DND-41 (cell line): ENCODE results near the gene LYPLAL1.
"Not testable (repeated sequence)": the region's sequence is repeated elsewhere in the genome, so short reads cannot be mapped to it uniquely, and the experiment has no call there.

Source experiments
- ATAC-seq: fragments of 200-7000 bp; cut with Tn5 transposase; 3 replicates; pipeline ENCODE4 v1.9.1; 2021; ENCODE audit warnings: low read depth; ENCODE audit not compliant: insufficient read depth
- DNase-seq: peaks from one replicate; pipeline ENCODE4 v3.0.0-alpha.2; 2020
- H2AFZ ChIP-seq: 2 replicates; pipeline ENCODE4 v1.6.0; 2012; ENCODE audit warnings: low read depth, low read length
- H3K27ac ChIP-seq: 2 replicates; pipeline ENCODE4 v1.5.1; 2012; ENCODE audit warnings: low read length, inconsistent platforms
- H3K27me3 ChIP-seq: fragments of 200-600 bp; sonication (generic); 2 replicates; pipeline ENCODE4 v1.6.0; 2012; ENCODE audit warnings: low read length, mild to moderate bottlenecking, inconsistent platforms; ENCODE audit not compliant: insufficient read depth, poor library complexity
- H3K36me3 ChIP-seq: 2 replicates; pipeline ENCODE4 v1.5.1; 2012; ENCODE audit warnings: low read length, inconsistent platforms; ENCODE audit not compliant: insufficient read depth
- H3K4me1 ChIP-seq: 2 replicates; pipeline ENCODE4 v1.5.1; 2012; ENCODE audit warnings: mild to moderate bottlenecking, low read length; ENCODE audit not compliant: insufficient read depth
- H3K4me2 ChIP-seq: 2 replicates; pipeline ENCODE4 v1.6.0; 2012; ENCODE audit warnings: mild to moderate bottlenecking, moderate library complexity, low read length, inconsistent platforms; ENCODE audit not compliant: insufficient read depth
- H3K4me3 ChIP-seq, 2 experiments: fragments of 200-600 bp in 1 of 2; shearing (Covaris generic) in 1 of 2; 2 replicates each; pipeline ENCODE4 v1.5.1; 2012 to 2016; ENCODE audit warnings: inconsistent platforms in 2 of 2, low read length in 2 of 2, mild to moderate bottlenecking in 2 of 2, low read depth in 1 of 2, moderate library complexity in 1 of 2
- H3K79me2 ChIP-seq: 2 replicates; pipeline ENCODE4 v1.6.0; 2012; ENCODE audit warnings: low read length, inconsistent platforms; ENCODE audit not compliant: insufficient read depth
- H3K9ac ChIP-seq: 2 replicates; pipeline ENCODE4 v1.6.0; 2012; ENCODE audit warnings: low read depth, mild to moderate bottlenecking, inconsistent platforms, low read length, moderate library complexity
- H3K9me3 ChIP-seq: 2 replicates; pipeline ENCODE4 v1.5.1; 2012; ENCODE audit warnings: low read length, moderate library complexity, mild to moderate bottlenecking, inconsistent platforms; ENCODE audit not compliant: insufficient read depth, severe bottlenecking
- H4K20me1 ChIP-seq: 2 replicates; pipeline ENCODE4 v1.6.0; 2012; ENCODE audit warnings: low read length; ENCODE audit not compliant: insufficient read depth
- EZH2 ChIP-seq: IDR thresholded peaks from 3 replicates; pipeline ENCODE4 v1.6.1; 2012; ENCODE audit warnings: borderline replicate concordance, low read depth, mild to moderate bottlenecking, moderate library complexity, low read length, inconsistent platforms; ENCODE audit not compliant: severe bottlenecking
- TF ChIP-seq, protein P1 (sequence below): IDR thresholded peaks from 2 replicates; pipeline ENCODE4 v1.5.1; 2012; ENCODE audit warnings: borderline replicate concordance, low read length, moderate library complexity, mild to moderate bottlenecking; ENCODE audit not compliant: poor library complexity, severe bottlenecking; ENCODE audit errors: extremely low read depth

LYPLAL1 gene

DNA sequence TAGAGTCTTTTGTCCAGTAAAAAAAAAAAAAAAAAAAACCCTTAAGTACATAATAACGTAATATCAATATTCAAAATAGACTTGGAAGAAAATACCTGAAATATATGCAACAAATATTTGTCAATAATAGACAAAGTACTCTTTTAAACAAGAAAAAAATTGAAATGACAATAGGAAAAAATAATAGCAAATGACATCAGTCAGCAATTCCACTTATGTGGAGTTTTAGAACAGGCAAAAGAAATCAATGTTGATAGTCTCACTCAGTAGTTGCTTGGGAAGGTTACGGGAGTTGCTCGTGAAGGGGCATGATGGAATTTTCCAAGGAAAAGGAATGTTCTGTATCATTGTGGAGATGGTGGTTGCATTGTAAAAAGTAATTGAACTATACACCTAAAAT is 16.9 kb downstream of the LYPLAL1 start:
- TF ChIP-seq, protein P1, sequence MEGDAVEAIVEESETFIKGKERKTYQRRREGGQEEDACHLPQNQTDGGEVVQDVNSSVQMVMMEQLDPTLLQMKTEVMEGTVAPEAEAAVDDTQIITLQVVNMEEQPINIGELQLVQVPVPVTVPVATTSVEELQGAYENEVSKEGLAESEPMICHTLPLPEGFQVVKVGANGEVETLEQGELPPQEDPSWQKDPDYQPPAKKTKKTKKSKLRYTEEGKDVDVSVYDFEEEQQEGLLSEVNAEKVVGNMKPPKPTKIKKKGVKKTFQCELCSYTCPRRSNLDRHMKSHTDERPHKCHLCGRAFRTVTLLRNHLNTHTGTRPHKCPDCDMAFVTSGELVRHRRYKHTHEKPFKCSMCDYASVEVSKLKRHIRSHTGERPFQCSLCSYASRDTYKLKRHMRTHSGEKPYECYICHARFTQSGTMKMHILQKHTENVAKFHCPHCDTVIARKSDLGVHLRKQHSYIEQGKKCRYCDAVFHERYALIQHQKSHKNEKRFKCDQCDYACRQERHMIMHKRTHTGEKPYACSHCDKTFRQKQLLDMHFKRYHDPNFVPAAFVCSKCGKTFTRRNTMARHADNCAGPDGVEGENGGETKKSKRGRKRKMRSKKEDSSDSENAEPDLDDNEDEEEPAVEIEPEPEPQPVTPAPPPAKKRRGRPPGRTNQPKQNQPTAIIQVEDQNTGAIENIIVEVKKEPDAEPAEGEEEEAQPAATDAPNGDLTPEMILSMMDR, result no peak
- no peak for TF ChIP-seq EZH2
- Histone ChIP-seq H3K4me1 (no peaks in the 10 kb centered on the region), H2AFZ (no peak overlapping the region), H3K9me3 (no peaks in the 10 kb centered on the region), H3K27ac (no peak overlapping the region), H3K9ac (no peak overlapping the region), H3K36me3 (peaks cover 17% of the 10 kb centered on the region; the same call in 1 of the 2 replicates), H3K27me3 (no peaks in the 10 kb centered on the region), H3K4me2 (no peak overlapping the region), H3K79me2 (peaks cover 35% of the 10 kb centered on the region), H4K20me1 (peaks cover 3% of the 10 kb centered on the region; the same call in 1 of the 2 replicates), H3K4me3 (no peak overlapping the region)
- DNase-seq (no peak), ATAC-seq (no peak)

DNA sequence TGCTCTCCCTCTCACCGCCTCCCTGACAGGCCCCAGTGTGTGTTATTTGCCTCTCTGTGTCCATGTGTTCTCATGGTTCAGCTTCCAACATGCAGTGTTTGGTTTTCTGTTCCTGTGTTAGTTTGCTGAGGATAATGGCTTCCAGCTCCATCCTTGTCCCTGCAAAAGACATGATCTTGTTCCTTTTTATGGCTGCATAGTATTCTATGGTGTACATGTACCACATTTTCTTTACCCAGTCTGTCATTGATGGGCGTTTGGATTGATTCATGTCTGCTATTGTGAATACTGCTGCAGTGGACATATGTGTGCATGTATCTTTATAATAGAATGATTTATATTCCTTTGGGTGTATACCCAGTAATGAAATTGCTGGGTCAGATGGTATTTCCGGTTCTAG is 22.2 kb downstream of the LYPLAL1 start:
- not testable (repeated sequence) for H3K4me2 ChIP-seq, H4K20me1 ChIP-seq, H3K4me3 ChIP-seq, H3K27ac ChIP-seq, DNase-seq, ATAC-seq, H3K9ac ChIP-seq, H2AFZ ChIP-seq, H3K9me3 ChIP-seq, H3K79me2 ChIP-seq, H3K4me1 ChIP-seq, H3K27me3 ChIP-seq
- peaks cover 23% of the 10 kb centered on the region; the same call in 1 of the 2 replicates for H3K36me3 ChIP-seq

DNA sequence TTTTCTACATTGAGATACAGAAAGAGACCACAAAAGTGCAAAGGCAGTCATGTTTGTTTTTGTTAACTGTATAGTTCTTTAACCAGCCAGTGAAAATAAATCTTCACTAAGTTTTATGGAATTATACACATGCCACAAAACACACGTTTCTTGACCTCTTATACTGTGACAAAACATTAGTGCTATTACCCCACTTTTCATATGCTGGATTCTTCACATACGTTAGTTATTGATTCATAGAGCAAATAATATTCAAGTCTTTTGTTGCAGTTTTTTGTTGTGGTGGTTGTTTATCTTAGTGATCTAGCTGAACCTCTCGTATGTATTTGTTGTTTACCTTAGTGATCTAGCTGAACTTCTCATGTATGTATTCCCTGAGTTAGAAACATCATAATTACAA is 28.0 kb downstream of the LYPLAL1 start:
- DNase-seq (no peak), ATAC-seq (no peak)
- no peak overlapping the region for H2AFZ ChIP-seq
- H3K9me3 ChIP-seq, result no peaks in the 10 kb centered on the region
- no peak overlapping the region for H3K4me3 ChIP-seq
- H3K4me1 ChIP-seq, result no peaks in the 10 kb centered on the region
- H3K4me2 ChIP-seq, result no peak overlapping the region
- TF ChIP-seq EZH2, result no peak
- TF ChIP-seq, protein P1, result no peak
- H3K27ac ChIP-seq, result no peak overlapping the region
- H3K27me3 ChIP-seq, result no peaks in the 10 kb centered on the region
- H4K20me1 ChIP-seq, result 0 out of 2 replicates have a peak, but pooled peaks cover 4% of the 10 kb centered on the region
- H3K36me3 ChIP-seq, result peaks cover 4% of the 10 kb centered on the region; the same call in 1 of the 2 replicates
- no peak overlapping the region for H3K9ac ChIP-seq
- H3K79me2 ChIP-seq, result no peaks in the 10 kb centered on the region

DNA sequence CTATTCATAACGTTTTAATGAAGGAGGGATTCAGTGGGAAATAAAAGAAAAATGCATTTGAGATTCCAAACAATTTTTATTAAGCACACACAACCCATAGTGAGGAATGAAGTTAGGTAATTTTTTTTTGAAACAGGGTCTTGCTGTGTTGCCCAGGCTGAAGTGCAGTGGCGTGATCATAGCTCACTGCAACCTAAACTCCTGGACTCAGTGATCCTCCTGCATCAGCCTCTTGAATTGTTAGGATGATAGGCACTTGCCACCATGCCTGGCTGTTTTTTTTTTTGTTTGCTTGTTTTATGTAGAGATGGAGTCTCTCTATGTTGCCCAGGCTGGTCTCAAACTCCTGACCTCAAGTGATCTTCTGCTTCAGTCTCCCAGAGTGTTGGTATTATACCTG is 28.9 kb downstream of the LYPLAL1 start:
- H3K27ac ChIP-seq, result no peak overlapping the region
- ATAC-seq, result no peak
- 0 out of 2 replicates have a peak, but pooled peaks cover 4% of the 10 kb centered on the region for H4K20me1 ChIP-seq
- no peak for DNase-seq
- no peak overlapping the region for H2AFZ ChIP-seq
- H3K9me3 ChIP-seq, result no peaks in the 10 kb centered on the region
- H3K27me3 ChIP-seq, result no peaks in the 10 kb centered on the region
- no peak overlapping the region for H3K4me3 ChIP-seq
- TF ChIP-seq, protein P1, result no peak
- no peak for TF ChIP-seq EZH2
- H3K9ac ChIP-seq, result no peak overlapping the region
- no peaks in the 10 kb centered on the region for H3K4me1 ChIP-seq
- H3K36me3 ChIP-seq, result peaks cover 4% of the 10 kb centered on the region; the same call in 1 of the 2 replicates
- no peak overlapping the region for H3K4me2 ChIP-seq
- no peaks in the 10 kb centered on the region for H3K79me2 ChIP-seq
